NCI-H446 treated with DMSO at 0.1 percent for 48 hours (cell line): ENCODE measurements around the gene GATA3.

Experiments
- DNase-seq: peaks from one replicate; lab custom pipeline; 2025; lab: John Stamatoyannopoulos, UW

GATA3 gene

DNA sequence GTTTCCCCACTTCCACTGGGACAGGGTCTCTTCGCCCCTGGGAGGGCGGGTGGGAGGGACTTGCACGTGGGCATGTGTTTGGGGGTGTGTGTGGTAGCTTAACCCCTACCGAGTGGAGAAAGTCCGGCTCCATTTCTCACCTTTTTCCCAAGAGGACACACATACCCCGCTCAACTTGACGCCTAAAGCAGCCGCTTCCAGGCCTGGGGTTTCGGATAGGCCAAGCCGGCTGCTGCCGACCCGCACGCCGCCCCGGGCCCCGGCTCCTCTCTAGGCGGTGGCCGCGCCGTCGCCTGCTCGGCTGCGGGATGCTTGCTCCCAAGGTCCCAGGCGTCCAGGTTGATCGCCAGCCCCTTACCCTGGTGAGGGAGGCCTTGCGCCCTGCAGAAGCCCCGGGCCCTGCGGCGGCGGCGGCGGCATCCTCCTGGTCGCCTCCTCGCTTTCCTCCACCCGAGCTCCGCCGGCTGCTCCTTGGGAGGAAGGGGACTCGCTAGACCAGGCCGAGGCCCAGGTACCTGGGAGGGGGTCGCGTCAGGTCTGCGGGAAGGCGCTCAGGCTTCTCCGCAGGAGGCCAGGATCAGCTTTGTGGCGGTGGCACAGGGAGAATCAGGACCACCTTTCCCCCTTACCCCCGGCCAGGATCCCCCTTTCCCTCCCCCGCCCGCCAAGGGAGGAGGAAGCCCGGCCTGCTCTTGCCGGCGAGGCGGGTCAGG, 3.2 kb upstream of the GATA3 start:
- DNase-seq, result no peak

DNA sequence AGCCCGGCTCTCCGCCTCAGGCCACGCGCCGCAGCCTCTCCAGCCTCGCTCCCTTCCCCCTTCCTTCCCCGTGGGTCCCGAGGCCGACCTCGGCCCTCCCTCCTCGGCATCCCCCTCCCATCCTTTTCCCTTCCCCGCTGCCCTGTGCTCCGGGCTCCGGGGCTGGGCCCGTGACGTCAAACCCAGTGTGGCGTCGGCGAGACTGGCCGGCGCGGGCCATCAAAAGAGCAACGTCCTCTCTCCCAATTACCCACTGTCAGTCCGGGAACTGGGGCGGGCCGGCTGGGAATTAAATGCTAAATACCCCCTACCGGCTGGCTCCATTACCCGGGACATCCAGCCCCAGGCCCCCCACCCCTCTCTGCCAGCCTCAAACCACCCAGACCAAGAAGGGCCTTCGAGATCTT, 2.6 kb upstream of the GATA3 start:
- no peak for DNase-seq

DNA sequence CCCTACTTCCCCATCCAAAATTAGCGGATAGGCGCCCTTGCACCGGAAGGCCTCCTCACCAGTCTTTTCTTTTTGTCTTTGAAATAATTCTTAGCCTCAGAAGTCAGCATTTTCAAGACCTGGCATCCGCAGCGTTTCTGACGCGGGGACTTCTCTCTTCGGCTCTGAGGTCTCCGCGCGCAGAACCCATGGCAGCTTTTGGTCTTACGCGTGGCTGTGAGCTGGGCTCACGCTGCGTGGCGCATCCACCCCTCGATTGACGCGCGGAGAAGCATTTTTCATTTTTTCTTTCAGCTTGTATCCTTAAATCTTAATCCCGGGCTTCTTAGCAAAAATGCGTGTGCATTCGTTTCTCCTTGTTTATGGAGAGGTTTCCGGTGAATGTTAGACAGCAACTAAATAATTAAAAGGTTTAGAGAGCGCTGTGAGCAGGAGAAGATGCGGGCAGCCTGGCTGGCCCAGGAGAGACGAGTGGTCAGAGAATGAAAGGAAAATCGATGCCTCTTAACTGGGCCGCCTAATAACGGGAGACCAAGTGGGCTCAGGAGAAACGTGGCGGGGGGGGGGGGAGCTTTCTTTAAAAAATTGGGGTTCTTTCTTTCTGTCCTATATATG, 2.0 kb upstream of the GATA3 start:
- no peak for DNase-seq

DNA sequence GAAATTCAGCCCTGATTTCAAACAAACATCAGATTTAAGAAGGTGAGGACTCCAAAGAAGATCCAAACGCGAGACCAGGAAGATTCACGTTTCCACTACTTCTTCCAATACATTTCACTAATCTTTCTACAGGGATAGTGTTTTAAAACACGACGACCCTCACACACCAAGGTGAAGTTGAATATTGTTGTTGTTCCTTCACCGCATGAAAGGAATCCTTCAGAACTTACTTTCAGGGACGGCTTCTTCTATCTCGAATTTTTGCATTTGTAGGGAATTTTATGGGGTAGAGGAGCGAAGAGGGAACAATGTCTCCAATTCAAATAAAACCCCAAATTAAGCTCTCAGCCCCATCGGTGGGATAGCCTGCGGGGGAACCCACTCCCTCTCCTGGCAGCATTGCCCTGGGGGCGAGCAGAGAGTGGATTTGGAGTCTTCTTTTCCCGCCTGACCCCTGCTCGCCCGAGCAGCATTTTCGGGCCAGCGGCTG, 1.5 kb upstream of the GATA3 start:
- no peak for DNase-seq

DNA sequence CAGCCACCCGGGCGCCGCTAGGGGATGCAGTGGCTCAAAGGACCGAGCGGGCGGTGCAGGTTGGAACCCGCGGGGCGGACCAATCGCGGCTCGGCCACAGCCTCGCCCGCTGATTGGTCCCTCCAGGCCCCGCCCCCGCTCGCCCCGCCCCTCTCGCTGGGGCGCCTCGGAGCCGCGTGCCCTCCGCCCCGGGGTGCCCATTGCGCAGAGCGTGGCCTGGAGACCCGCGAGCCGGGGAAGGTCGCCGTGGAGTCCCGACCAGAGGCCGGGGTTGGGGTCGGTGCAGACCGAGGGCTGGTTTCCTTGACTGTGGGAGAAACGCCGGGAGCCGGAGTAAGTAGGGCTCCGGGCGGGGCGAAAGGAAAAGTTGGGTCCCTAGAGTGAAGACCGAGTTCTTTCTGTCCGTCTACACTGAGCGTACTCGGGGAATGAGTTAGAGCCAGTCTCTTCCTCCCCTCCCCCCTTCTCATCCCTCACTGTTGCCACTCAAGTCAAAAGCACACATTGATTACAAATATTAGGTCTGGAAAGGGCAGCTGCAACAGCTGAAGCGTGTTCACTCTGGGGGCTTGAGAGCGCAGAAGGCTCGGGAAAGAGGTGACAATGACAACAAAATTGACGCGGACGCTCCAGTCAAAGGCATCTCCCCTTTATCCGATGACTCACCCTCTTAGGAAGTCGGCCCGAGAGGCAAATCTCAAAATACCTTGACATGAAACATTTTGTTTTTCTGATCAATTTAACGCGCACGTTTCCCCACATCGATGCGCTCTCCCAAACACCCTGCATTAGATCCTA, 843 bp upstream of the GATA3 start:
- peak; percentile 32 for DNase-seq

DNA sequence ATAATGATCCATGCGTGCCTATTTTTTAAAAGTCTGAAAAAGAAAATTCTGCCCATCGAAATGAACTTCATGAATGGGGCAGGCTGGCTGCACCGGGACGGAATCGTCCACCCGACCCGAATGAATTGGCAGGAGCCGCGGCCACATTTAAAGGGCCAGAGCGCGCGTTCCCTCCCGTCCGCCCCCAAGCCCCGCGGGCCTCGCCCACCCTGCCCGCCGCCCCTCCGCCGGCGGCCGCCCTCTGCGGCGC, 319 bp upstream of the GATA3 start:
- DNase-seq, result no peak

DNA sequence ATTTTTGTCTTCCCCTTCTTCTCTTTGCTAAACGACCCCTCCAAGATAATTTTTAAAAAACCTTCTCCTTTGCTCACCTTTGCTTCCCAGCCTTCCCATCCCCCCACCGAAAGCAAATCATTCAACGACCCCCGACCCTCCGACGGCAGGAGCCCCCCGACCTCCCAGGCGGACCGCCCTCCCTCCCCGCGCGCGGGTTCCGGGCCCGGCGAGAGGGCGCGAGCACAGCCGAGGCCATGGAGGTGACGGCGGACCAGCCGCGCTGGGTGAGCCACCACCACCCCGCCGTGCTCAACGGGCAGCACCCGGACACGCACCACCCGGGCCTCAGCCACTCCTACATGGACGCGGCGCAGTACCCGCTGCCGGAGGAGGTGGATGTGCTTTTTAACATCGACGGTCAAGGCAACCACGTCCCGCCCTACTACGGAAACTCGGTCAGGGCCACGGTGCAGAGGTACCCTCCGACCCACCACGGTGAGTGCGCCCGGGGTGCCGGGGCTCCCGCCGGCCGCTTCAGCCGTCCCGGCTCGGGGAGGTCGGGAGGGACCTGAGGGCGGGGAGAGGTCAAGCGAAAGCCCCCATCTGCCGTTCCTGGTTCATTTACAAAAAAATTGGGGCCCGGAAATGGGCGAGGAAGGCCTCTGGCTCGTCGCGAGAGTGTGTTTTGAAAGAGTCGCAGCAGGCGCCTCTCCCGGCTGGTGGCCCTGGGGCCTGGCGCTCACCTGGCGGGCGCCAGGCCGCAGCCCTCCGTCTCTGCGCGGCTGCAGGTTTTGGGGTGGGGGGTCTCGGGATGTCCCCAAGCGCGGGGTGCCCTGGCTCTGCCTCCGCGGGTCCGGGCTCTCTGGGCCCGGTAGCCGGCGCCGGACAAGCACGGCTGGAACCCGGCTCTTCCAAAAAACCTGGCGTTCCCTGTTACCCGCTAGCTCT, 1.2 kb downstream of the GATA3 start:
- no peak for DNase-seq

DNA sequence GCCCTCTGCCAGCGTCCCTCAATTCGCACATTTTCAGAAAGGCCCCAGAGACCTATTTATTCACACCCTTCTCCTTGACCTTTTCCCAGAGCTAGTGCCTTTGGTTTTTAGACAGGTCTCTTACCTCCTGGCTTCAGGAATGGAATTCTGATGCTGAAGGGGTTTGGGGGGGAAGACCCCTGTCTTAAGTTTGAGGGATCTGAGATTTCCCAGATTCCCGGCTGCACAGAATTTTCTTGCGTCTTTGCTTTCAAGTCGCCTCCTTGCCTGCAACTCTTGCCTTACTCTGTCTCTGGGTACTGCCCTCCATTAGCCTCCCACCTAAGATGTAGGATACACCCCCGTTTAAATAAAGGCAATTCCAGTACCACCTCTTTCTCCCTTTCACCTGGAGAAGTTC, 1.9 kb downstream of the GATA3 start:
- no peak for DNase-seq

DNA sequence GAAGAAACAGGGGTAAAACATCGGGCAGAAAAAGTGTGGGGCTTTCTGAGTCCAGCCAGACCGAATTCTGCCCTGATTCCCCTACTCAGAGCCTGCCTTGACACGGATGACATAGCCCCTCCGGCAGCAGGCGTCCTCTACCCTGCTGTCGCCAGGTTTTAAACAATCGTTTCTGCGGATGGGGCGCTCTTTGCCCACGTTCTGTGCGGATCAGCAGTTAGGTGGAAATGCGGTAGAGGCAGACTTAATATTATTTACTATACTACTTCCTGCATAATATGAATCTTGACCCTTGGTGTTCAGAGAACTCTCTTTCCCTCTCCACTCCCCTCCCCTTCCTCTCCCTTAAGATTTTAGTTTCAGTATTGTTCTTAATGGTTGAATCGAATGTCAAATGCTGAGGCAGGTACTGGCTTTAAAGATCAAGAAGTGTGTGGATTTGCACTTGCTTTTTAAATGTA, 2.4 kb downstream of the GATA3 start:
- DNase-seq, result no peak

DNA sequence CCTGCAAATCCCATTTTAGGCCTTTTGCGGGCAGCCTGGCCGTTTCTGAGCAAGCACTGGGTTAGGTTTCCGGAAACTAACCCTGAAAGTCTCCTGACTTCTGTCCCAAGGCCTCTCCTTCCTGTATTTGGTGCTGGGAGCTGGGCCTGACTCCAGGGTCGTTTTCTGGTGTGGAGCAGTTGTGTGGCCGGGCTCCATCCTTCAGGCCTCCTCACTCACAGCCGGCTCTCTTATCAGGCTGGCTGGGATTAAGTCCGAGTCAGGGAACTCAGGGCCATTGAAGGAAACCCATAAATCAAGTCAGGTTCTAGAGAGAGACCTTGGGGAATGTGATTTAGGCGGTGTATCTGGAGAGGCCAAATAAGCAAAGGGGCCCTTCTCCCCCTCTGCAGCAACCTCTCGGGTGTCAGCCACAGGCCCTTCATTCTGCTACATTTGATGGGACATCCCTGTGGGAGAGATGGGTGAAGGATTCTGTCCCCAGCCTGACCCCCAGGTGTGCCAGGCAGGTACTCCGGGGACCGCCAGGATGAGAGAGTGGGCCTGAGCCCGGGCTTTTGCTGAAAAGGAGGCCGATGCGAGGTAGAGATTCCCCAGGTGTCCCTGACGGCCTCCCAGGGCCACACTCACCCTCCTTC, 3.3 kb downstream of the GATA3 start:
- DNase-seq, result no peak

DNA sequence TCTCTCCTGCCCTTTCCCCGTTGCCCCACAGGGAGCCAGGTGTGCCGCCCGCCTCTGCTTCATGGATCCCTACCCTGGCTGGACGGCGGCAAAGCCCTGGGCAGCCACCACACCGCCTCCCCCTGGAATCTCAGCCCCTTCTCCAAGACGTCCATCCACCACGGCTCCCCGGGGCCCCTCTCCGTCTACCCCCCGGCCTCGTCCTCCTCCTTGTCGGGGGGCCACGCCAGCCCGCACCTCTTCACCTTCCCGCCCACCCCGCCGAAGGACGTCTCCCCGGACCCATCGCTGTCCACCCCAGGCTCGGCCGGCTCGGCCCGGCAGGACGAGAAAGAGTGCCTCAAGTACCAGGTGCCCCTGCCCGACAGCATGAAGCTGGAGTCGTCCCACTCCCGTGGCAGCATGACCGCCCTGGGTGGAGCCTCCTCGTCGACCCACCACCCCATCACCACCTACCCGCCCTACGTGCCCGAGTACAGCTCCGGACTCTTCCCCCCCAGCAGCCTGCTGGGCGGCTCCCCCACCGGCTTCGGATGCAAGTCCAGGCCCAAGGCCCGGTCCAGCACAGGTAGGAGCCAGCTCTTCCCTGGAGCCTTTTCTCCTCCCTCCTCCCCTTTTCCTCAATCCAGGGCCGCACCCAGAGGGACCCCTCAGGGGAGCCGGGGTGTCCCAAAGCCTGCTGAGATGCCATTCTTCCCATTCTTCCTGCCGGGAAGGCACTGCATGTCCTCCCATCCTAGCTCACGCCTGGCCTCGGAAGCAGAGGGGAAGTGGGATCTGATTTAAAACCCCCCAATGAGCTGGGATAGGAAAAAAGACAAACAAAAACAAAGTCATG, 4.0 kb downstream of the GATA3 start:
- no peak for DNase-seq

DNA sequence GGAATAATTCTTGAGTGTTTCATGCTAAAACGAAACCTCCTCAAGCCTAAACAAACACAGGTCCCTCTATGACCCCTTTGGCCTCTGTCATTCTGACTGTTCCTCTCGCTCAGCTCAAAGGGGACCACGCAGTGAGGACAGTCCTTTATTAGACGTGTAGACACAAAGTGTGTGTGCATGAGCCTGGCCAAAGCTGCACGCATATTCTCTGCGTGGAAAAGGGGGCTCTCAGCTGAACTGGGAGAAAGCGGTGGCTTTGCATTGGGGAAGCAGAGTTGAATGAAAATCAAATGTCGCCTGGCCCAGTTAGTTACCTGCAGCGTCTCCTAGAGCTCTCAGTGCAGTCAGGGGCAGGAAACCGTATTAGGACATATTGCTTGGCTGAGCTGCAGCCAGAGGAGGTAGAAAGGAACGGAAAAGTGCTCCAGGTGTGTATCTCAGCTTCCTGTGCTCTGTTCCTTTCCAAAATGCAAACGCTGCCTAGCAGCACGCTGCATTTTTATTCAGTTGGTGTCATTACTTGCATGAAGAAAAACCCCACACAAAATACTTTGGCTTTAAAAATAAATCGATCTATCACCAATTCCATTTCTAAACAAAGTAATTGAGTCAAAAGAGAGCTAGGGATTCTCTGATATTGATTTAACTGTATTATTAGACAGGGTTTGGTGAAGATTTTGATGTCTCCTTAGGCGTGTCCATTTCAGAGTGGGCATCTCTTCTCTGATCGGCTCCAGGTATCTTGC, 4.9 kb downstream of the GATA3 start:
- no peak for DNase-seq

DNA sequence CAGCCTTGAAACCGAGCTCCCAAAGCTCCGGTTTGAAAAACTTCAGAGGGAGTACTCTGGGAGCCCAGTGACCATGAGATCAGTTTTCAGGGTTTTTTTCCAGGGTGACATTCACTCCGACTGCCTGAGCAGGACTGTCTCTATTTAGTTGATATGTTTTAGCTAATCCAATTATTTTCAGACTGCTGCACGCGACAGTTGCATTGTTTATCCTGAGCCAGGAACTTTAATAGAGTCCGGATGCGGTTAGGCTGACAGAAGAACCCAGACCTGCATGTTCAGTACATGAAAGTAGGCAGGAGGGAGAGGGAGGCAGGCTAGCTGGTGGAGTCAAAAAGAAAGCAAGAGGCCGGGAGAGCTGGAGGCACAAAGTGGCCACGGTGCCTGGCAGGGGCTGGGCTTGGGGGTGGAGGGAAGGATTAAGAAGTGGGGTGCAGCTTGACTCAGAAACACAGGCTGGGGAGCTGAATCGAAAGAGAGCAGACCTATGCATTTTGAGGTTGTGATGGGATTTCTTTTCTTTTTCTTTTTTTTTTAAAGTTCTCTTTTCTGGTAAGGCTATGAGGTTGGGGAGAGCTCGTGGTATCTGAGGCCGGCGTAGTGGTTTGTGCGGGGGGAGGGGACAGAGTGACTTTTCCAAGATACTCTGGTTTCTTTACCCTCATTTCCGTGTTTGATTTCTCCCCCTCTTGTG, 5.7 kb downstream of the GATA3 start:
- DNase-seq, result no peak

DNA sequence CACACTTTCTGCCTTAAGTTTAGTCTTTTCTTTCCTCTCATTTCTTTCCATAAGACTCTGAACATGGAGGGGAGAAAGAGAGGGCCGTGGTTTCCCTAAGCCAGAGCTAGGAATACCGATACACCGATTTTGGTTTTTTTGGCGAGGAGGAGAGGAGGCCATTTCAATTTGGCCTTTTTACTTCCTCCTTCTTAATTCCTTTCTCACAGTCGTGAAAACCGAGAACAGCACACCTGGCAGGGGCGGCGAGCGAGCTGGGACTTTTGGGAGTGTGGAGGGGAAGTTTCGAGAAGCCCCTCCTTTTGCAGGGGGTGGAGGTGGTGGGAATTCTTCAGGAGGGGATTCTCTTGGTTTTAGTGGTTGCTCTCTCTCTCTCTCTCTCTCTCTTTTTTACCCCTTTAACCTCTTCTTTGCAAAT, 6.2 kb downstream of the GATA3 start:
- DNase-seq, result no peak

DNA sequence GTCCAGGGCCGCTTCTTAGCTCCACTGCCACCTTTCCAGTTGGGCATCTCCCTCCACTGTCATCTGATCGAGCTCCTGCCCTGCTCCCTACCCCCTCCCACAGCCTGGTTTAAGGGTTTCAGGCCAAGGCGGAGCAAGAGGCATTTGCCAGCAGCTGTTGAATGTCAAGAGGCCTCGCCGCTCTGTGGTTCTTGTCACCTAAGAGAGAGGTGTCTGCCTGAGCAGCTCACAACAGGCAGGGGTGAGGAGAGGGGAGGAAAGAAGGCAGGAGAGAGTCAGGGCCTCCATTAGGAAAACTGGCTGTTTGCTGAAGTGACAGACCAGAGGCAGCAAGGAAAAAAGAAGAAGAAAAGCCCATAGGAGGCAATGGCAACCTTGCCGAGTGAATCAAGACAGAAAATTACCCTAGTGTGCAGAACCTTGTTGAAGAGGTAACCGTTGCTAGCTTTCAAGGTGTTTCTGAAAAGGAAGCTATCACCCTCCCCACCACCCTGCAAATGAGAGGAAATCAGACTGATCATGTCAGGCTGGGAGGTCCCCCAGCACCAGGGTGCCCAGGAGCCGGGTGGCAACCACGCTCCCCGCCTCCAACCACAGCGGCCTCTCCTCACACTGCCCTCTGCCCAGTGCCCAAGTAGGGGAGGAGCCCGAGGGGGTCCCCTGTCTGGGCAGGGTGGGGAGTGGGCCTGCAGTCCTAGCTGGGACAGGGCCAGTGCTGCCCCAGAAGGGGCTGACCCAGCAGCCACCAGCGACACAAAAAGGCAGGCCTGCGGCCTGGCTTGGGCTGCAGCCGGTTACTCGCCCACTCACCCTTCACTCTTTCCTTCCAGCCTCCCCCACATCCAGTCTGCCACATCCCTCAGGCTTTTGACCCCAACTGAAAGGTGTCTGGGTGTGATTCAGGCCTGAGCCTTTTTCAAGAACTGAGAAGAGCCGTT, 7.1 kb downstream of the GATA3 start:
- no peak for DNase-seq

DNA sequence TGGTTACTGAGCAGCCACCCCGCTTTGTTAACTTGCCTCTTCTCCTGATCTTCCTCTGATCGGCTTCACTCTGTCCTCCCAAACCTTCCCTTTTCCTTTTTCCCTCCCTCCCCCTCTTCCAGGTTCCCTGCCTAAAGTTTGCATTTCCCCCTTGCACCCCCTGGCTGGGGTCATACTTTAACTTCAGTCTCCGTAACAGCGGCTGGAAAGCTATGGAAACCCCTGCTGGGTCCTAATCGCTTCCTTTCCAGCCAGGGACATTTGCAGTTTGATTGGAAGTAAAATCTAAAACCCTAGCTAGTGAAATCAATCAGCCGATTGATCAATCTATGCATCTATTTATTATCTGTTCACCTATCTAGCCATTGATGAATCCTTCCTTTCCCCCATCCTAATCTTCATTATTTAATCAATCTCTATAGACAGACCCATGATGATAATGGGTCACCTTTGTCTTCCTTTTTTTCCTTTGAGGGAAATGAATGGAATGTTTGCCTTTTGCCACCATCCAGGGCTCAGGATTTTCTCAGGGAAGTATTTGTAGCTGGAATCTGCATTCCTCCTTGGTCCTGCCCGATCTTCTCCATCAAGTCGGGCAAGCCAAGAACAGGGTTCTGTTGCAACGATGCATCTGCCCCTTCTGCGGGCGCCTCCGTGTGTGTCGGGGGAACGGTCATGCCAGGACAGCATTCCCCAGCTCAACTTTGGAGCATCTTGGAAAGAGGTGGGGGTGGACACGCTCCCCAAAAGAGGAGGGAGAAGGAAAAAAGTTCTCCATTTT, 8.8 kb downstream of the GATA3 start:
- DNase-seq, result no peak

DNA sequence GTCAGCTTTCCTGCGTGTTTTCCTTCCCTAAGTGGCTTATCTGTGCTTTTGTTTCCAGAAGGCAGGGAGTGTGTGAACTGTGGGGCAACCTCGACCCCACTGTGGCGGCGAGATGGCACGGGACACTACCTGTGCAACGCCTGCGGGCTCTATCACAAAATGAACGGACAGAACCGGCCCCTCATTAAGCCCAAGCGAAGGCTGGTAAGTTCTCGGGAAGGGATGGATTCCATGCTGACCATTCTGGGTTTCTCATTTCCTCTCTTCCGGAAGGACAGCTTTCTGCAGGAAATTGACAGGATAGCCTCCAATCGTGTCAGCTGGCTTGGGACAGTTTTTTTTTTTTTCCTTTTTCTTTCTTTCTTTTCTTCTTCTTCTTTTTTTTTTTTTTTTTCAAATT, 9.4 kb downstream of the GATA3 start:
- no peak for DNase-seq
